Non-pigmented ciliary epithelial cell (primary cell): ENCODE results near the gene LRCH4.
"Not testable (repeated sequence)": the region's sequence is repeated elsewhere in the genome, so short reads cannot be mapped to it uniquely, and the experiment has no call there.

Experiments
- DNase-seq: peaks from one replicate; pipeline ENCODE4 v3.0.0-alpha.2; 2010; ENCODE audit warnings: low read depth

The LRCH4 gene

GRCh38 chr7:100567751-100568175, 18.2 kb downstream of the LRCH4 start:
- DNase-seq = no peak

DNA sequence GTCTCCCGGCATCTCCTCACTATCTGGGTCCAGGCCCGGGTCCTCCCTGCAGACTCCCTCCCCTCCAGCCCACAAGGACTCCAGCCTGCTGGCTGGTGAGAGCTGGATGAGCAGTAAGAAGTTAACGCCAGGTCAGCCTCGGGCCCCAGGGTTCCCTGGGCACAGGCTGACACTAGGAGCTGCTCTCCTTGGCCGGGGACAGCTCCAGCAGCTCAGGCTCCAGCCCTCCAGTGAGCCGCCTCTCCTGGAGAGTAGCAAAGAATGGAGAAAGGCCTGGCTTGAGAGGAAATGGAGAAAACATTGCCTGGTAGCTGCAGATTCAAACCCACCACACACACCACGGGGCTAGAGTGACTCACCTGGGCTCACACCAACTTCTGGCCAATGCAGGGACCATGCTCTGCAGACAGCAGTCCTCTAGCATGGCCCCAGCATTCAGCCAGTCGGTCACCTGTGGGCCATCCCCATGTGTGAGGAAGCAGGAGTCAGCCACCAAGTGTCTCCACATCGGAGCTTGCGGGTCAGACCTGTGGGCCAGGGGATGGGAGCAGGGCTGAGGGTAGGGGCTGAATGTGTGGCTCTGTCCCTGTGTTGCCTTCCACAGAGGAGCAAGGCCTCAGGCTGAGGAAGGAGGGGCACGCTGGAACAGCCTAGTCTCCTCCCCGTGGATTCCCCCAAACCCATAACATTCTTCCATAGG, 18.7 kb downstream of the LRCH4 start:
- no peak for DNase-seq

DNA sequence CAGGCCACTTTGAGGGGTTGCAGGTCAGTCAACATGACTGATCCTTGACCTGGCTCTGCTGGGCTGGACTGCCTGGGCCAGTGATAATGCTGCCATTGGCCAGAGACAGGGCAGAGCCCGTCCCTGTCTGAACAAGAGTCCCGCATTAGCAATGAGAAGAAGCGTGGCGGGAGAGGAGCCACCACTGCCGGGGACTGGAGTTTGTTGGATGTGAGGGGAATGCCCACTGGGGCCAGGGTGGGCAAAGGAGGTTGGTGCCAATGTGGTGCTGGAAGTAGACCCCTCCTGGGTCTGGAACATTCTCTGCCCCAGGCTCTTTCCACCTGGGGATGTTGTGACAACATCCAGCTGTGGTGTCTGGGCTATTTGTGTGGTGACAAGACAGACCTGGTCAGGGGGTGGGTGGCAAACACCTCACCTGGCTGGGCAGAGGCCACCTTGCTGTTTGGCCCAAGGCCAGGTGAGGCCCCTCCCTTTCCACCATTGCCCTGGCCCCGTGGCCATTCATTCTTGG, 19.9 kb downstream of the LRCH4 start:
- no peak for DNase-seq

DNA sequence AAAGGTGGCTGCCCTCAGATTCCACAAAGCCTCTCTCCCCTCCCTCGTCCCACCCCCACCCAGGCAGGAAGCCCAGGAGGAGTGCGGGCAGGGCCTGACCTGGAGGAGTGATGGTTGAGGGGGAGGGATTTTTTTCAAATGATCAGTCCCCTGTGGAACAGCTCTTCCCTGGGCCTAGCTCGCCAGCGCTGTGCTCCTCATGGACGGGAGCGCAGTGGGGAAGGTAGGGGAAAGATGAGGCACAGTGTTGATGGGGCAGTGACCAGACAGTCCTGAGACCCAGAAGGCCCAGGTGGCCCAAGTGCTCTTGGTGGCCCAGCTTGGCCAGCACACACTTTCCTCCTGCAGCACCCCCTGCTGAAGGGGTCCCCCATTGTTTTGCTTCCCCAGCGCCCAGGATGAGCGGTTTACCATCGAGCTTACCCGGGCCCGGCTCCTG, 20.8 kb downstream of the LRCH4 start:
- no peak for DNase-seq

- DNase-seq = not testable (repeated sequence)
These were observed 21.5 kb downstream of the LRCH4 start for GRCh38 chr7:100564405-100564804.

DNA sequence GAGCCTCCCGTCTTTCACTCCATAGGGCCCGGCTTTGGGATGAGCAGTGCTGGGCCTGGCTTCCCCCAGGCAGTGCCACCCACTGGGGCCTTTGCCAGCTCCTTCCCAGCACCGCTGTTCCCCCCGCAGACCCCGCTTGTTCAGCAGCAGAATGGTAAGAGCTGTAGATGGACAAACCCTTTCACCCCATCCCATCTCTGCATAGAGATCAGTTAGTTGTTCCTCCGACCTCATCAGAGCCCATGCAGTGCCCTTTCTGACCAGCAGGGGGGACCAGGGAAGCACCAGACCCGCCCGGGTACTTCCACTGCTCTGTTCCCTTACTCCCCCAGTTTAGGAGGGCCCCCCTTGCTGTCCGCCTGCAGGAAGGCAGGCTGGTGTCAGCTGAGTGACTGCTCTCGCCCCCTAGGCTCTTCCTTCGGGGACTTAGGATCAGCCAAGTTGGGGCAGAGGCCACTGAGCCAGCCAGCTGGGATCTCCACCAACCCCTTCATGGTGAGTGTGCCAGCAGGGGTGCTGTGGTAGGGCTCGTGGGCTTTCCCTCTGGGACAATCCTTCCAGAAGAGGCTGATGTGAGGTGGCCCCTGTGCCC, 22.0 kb downstream of the LRCH4 start:
- DNase-seq = no peak

DNA sequence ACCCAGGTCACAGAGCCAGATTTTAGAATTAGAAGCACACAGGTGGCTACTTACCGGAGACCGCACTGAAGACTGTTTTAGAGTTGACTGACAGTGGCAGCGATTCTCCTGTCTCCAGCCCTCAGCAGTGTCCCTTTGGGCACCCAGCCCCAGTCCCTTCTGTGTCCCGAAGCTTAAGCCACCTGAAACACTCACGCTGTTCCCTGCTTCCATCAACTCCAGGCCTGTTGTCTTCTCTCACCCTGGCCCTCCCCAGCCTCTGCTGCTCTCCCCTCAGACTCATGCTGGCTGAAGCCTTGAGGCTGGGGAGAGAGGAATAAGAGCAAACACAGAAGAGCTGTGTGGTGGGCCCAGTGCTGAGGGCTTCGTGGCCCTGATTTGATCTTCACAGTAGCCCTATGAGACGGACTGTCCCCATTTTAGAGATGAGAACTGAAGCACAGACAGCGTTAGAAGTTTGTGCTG, 22.8 kb downstream of the LRCH4 start:
- no peak for DNase-seq

GRCh38 chr7:100562195-100563099, 23.5 kb downstream of the LRCH4 start:
- DNase-seq = no peak

DNA sequence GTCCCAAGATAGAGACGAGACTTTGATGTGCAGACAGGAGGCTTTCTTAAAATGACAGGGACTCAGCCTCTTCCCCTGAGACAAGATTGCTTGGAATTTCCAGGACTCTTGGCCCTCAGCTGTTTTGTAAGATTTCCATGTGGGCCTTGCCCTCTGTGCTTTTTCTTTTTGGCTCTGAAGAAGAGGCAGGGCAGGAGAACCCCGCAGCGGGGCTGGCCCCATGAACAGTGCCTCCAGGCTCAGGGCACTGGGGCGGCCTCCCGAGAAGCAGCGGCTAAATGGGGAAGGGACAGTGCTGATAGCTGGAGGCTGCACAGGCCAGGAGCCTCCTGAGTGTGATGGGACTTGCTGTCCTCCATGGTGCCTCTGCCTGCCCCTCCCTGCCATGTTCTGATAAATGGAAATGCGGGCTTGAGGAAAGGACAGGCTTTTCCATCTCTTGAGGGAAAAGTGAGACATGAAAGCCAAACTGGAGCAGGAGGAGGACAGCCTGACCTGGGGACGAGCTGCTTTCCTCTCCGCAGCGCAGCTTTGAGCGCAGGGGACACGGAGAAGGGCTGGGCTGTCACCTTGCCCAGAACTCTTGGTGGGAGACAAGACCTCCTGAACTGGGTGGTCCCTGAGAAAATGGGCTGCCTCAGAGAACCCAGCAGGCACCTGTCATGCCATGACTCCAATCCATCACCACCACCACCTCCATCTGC, 24.3 kb downstream of the LRCH4 start:
- DNase-seq = no peak

DNA sequence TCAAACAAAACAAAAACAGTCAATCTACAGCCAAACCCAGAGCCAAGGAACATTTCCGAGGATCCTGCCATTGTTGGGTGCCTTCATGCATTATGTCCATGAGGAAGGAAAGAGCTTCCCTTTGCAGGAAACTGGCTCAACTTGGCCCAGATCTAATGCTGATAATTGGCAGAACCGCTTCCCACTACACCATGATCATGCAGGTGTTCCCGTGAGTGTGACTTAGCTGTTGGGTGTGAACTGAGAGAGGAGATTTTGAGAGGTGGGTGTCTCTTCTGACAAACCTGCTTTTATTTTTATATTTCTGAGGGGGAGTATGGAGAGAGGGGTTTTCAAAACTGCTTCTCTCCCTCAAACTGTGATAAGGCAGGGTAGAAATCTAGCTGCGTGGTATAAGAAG, 26.8 kb downstream of the LRCH4 start:
- no peak for DNase-seq

GRCh38 chr7:100556541-100556940, 29.4 kb downstream of the LRCH4 start:
- DNase-seq = no peak

GRCh38 chr7:100555701-100556100, 30.2 kb downstream of the LRCH4 start:
- DNase-seq = no peak

- no peak for DNase-seq
These were observed 32.9 kb downstream of the LRCH4 start for GRCh38 chr7:100553032-100553431.

DNA sequence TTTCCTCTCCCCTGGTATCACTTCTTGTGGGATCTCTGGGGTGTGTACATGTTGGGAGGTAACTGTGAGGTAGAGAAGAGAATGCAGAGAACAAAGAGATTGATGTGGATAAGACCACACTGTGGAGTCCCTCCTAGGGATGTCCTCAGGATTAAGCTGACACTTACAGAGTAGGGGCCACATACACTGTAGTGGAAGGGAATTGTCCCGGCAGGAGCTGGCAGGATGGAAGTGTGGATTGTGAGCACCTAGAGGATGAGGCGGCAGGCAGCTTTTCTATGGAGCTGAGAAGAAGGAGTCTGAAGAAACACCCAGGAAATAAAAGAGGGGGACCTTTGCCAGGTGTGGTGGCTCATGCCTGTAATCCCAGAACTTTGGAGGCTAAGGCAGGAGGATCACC, 33.4 kb downstream of the LRCH4 start:
- no peak for DNase-seq

GRCh38 chr7:100548446-100548845, 37.5 kb downstream of the LRCH4 start:
- DNase-seq = not testable (repeated sequence)

DNA sequence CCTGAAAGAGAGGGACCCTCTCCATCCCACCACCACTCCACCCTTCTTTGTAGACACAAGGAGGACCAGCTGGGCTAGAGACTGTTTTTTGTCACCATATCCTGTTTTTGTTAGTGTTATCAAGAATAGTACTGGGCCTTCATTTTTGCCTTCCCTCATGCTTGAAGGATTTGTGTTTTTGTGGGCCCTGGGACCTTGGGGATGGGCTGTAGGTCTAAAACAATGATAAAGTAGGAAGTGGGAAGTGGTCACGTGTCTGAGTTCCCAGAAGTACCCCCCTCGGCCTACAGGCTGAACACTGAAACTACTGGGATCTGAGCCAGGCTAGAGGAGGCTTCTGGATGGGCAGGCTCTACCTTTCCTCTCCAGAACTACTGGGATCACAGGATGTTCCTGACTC, 38.1 kb downstream of the LRCH4 start:
- DNase-seq = no peak

DNA sequence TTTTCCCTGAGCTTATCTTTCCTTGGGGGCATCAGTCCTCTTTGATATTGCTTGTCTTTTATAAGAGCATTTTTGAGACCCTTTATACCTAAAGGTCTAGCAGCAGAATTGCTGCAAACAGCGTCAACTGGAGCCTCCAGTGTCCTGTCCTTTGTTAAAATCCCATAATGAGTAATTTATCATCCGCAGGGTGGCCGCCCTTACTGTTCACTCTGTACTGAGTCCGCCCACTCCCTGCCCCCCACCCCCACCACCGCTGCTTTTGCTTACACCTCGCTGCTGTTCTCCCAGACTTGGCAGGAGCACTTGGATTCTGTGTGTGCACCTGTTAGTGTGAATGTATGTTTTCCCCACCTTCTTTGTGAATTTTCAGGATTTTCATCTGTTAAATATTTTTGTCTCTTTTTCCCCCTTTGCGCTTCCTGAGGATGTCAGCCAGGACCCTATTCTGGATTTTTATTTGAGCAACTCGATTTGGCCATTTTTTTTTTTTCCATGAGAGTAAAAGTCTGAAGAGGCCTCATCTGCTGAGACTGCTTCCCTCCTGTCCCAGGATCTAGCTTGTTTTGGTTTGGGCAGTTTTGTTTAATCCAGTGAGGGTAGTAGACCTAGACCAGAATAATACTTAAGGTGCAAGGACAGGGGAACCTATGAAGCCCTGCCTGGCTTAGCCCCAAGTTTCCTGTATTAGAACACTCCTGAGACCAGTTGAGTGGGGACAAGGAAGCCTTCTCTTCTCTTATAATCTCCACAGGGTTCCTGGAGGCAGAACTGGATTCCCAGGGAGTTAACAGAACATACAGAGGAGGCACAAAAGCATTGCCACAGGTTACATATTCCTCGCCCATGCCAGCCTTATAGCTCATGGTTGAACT, 38.8 kb downstream of the LRCH4 start:
- DNase-seq = no peak

- no peak for DNase-seq
These were observed 39.6 kb downstream of the LRCH4 start for GRCh38 chr7:100546129-100546925.

DNA sequence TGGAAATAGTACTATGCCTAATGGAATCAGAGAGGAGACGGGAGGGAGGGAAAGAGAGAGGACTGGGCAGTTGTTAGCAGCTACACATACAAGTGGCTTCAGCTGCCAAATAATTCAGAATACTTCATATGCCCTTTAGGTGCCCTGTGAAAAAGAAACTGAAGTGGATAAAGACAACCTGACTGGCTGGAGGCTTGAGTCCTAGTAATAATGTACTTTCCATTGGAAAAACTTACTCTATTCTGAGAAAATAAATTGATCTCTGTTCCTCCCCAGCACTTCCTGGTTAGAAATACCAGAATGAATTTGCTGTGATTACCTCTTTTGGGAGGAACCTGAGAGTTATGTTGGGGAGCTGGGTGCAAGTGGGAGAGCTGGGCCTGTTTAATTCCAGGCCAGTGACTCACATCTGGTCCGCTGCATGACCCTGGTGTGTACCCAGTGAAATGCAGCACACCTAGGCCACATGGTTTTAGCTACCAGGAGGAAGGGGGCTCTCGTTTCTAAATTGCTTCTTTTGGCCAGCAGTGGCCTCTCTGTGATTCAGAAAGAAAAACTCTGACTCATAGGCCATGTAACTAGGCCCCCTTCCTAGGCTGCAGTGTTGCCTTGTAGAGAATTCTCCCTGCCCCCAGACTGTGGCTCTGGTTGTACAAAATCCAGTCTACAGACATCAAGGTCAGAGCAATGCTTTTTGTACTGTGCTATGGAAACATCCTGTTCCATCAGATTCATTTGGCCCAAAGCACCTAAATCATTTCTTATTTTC, 40.4 kb downstream of the LRCH4 start:
- peak; percentile 67 for DNase-seq
